Hepatic stellate cell (primary cell): Measurements from ENCODE around the gene ERICH4.
"Not testable (repeated sequence)": the region's sequence is repeated elsewhere in the genome, so short reads cannot be mapped to it uniquely, and the experiment has no call there.

ENCODE experiments used
- DNase-seq: peaks from one replicate; pipeline ENCODE4 v3.0.0; 2011; ENCODE audit warnings: low spot score

Gene ERICH4

DNA sequence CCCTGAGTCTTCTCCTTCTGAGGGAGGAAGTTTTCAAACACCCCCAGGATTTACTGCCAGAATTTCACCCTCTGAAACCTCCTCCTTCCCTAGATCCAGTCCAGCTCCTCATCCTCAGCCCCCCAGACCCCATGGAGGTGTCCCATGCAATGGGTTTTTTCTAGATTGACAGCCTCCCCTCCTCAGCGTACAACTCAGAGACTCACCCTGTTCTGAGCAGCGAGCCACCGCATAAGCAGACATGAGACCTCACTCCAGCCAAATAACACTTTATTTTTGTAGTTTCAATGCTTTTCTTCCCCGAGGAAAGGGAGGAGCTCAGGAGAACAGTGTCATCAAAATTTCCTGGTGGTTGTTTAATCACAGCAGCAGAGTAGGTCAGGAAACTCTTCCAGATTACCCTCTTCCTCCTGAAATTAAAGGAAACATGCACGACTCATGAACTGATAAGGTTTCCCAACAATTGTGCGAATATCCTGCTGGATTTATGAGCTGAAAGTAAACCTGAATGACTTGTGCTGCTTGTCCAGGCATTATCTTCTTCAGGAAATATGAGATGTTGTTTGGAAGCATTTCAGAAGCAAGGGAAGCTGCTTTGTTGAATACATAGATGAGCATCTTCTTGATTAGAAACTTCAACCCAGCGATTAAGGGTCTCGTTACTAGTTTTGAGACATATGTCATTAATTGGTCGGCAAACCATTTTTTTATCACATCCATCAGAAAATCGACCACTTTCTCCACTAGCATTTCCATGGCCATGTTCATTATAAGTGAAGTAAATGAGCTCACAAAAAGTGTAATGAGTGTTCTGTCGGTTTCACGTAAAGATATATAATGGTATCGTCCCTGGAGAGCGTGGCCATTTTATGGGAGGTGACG, 36.2 kb downstream of the ERICH4 start:
- no peak for DNase-seq

DNA sequence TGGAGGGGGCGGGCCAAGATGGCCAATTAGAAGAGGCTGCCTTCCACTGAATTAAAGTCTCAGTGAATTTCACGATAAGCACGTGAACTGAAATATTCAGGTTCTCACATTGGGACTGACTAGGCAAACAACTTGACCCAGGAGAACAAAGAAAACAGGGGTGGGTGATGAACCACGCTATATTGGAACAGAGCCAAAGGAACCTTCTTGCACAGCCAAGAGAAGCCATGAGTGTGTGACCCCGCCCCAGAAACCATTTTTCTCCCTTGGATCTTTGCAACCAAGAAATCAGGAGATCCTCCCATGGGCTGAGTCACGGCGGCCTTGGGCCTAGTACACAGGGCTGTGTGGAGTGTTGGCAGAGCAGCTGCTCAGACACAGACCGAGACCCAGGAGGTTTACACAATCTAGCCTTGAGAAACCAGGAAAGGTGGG, 36.8 kb downstream of the ERICH4 start:
- DNase-seq: no peak

DNA sequence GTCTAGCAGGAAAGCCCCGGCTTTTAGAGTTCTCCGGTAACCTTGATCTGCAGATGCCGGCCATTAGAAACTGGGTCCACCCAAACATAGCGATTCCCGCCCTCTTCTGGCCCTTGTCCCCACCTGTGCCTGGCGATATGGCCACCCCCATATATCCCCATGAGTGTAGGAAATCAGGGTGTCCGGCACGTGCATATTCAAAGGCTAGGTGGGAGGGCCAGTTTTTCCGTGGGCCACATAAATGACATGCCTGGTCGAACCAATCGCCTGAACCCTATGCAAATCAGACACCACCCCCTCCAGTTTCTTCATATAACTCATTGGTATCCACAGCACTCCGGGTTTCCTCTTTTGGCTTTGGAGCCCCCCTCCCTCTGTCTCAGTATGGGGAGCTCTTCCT, 37.4 kb downstream of the ERICH4 start:
- no peak for DNase-seq

DNA sequence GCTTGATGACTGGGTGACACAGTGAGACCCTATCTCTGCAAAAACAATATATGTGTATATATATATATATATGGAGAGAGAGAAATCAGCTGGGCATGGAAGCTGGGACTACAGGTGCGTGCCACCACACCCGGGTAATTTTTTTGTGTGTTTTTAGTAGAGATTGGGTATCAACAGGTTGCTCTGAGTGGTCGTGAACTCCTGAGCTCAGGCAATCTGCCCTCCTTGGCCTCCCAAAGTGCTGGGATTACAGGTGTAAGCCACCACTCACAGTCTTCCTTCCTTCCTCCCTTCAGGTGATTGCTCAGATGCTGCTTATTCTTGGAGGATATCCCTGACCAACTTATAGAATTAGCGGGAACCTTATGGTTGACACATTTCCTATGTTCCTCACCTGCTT, 41.9 kb downstream of the ERICH4 start:
- DNase-seq: no peak

DNA sequence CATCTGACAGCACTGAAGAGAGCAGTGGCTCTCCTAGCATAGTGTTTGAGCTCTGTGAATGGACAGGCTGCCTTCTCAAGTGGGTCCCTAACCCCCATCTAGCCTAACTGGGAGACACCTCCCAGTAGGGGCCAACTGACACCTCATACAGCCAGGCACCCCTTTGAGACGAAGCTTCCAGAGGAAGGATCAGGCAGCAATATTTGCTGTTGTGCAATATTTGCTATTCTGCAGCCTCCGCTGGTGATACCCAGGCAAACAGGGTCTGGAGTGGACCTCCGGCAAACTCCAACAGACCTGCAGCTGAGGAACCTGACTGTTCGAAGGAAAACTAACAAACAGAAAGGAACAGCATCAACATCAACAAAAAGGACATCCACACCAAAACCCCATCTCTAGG, 44.0 kb downstream of the ERICH4 start:
- DNase-seq: not testable (repeated sequence)

DNA sequence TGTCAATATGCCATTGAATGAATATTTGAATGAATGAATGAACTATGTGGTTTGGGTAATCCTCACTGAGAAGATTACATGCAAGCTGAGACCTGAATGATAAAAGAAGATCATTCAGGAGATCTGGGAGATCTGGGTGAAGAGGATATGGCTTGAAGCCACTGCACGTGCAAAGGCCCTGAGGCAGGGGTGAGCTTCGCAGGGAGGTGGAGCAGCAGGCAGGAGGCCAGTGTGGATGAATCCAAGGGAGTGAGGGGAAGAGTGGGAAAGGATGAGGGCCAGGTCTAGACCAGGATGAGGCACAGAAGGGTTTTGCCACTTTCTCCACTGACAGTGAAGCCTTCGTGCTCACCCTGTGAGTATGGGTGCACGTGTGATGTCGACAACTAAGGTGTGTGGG, 49.9 kb downstream of the ERICH4 start:
- DNase-seq: no peak
